ENCODE results near the gene LMX1A. TPM values are rescaled to one million over a fixed set of nuclear protein-coding genes. Genes with fewer than 3 reads are reported as not detected.

LMX1A gene
- total and polyA plus RNA-seq, 2 of the 13 experiments (the other 11 are each of a cell fraction or from before 2014, with no cell fraction given), result 0.07 TPM; not detected in 1

- no peak for TF ChIP-seq ZBTB20 (CRISPR knock-in tag; IDR thresholded peaks at IDR 0.05; ENCODE audit: borderline replicate concordance, low read depth)
- TF ChIP-seq RBFOX2 (IDR thresholded peaks at IDR 0.05; ENCODE audit: low read depth, low read length), result no peak
- peak; percentile 44; the same call in 1 of the 2 replicates for TF ChIP-seq FOXA1 (IDR thresholded peaks at IDR 0.05)
- peak; percentile 95 for TF ChIP-seq FOXA1 (CRISPR knock-in tag; IDR thresholded peaks at IDR 0.05)
- TF ChIP-seq ZNF343 (CRISPR knock-in tag; IDR thresholded peaks at IDR 0.05), result no peak
- TF ChIP-seq FLYWCH1 (CRISPR knock-in tag; IDR thresholded peaks at IDR 0.05), result no peak
- TF ChIP-seq ZNF598 (CRISPR knock-in tag; IDR thresholded peaks at IDR 0.05; ENCODE audit: borderline replicate concordance), result no peak
- no peak for TF ChIP-seq REL (CRISPR knock-in tag; conservative IDR thresholded peaks at IDR 0.05)
- TF ChIP-seq, protein P1, sequence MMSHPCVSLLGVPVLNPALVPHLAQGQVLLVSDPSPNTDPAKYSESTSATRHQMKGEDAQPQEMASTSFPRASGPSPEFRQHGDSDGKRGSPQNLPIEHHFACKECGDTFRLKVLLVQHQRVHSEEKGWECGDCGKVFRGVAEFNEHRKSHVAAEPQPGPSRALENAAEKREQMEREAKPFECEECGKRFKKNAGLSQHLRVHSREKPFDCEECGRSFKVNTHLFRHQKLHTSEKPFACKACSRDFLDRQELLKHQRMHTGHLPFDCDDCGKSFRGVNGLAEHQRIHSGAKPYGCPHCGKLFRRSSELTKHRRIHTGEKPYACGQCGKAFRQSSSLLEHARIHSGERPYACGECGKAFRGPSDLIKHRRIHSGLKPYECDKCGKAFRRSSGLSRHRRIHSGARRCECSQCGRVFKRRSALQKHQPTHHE (CRISPR knock-in tag; IDR thresholded peaks at IDR 0.05; ENCODE audit: borderline replicate concordance), result no peak
- TF ChIP-seq BRD4 (CRISPR knock-in tag; IDR thresholded peaks at IDR 0.05), result no peak
- TF ChIP-seq ZNF713 (CRISPR knock-in tag; IDR thresholded peaks at IDR 0.05), result no peak
- TF ChIP-seq GATAD1 (CRISPR knock-in tag; IDR thresholded peaks at IDR 0.05), result no peak
- no peak for TF ChIP-seq ZSCAN20 (CRISPR knock-in tag; IDR thresholded peaks at IDR 0.05; ENCODE audit: borderline replicate concordance)
- TF ChIP-seq ZNF460 (CRISPR knock-in tag; IDR thresholded peaks at IDR 0.05; ENCODE audit: borderline replicate concordance), result no peak
- no peak for TF ChIP-seq ATF5 (CRISPR knock-in tag; IDR thresholded peaks at IDR 0.05; ENCODE audit: low read depth)
- TF ChIP-seq, protein P2, sequence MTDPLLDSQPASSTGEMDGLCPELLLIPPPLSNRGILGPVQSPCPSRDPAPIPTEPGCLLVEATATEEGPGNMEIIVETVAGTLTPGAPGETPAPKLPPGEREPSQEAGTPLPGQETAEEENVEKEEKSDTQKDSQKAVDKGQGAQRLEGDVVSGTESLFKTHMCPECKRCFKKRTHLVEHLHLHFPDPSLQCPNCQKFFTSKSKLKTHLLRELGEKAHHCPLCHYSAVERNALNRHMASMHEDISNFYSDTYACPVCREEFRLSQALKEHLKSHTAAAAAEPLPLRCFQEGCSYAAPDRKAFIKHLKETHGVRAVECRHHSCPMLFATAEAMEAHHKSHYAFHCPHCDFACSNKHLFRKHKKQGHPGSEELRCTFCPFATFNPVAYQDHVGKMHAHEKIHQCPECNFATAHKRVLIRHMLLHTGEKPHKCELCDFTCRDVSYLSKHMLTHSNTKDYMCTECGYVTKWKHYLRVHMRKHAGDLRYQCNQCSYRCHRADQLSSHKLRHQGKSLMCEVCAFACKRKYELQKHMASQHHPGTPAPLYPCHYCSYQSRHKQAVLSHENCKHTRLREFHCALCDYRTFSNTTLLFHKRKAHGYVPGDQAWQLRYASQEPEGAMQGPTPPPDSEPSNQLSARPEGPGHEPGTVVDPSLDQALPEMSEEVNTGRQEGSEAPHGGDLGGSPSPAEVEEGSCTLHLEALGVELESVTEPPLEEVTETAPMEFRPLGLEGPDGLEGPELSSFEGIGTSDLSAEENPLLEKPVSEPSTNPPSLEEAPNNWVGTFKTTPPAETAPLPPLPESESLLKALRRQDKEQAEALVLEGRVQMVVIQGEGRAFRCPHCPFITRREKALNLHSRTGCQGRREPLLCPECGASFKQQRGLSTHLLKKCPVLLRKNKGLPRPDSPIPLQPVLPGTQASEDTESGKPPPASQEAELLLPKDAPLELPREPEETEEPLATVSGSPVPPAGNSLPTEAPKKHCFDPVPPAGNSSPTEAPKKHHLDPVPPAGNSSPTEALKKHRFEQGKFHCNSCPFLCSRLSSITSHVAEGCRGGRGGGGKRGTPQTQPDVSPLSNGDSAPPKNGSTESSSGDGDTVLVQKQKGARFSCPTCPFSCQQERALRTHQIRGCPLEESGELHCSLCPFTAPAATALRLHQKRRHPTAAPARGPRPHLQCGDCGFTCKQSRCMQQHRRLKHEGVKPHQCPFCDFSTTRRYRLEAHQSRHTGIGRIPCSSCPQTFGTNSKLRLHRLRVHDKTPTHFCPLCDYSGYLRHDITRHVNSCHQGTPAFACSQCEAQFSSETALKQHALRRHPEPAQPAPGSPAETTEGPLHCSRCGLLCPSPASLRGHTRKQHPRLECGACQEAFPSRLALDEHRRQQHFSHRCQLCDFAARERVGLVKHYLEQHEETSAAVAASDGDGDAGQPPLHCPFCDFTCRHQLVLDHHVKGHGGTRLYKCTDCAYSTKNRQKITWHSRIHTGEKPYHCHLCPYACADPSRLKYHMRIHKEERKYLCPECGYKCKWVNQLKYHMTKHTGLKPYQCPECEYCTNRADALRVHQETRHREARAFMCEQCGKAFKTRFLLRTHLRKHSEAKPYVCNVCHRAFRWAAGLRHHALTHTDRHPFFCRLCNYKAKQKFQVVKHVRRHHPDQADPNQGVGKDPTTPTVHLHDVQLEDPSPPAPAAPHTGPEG (CRISPR knock-in tag; IDR thresholded peaks at IDR 0.05), result no peak
- no peak for TF ChIP-seq ZNF24 (IDR thresholded peaks at IDR 0.05)
- TF ChIP-seq, protein P3, sequence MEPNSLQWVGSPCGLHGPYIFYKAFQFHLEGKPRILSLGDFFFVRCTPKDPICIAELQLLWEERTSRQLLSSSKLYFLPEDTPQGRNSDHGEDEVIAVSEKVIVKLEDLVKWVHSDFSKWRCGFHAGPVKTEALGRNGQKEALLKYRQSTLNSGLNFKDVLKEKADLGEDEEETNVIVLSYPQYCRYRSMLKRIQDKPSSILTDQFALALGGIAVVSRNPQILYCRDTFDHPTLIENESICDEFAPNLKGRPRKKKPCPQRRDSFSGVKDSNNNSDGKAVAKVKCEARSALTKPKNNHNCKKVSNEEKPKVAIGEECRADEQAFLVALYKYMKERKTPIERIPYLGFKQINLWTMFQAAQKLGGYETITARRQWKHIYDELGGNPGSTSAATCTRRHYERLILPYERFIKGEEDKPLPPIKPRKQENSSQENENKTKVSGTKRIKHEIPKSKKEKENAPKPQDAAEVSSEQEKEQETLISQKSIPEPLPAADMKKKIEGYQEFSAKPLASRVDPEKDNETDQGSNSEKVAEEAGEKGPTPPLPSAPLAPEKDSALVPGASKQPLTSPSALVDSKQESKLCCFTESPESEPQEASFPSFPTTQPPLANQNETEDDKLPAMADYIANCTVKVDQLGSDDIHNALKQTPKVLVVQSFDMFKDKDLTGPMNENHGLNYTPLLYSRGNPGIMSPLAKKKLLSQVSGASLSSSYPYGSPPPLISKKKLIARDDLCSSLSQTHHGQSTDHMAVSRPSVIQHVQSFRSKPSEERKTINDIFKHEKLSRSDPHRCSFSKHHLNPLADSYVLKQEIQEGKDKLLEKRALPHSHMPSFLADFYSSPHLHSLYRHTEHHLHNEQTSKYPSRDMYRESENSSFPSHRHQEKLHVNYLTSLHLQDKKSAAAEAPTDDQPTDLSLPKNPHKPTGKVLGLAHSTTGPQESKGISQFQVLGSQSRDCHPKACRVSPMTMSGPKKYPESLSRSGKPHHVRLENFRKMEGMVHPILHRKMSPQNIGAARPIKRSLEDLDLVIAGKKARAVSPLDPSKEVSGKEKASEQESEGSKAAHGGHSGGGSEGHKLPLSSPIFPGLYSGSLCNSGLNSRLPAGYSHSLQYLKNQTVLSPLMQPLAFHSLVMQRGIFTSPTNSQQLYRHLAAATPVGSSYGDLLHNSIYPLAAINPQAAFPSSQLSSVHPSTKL (CRISPR knock-in tag; IDR thresholded peaks at IDR 0.05), result peak; percentile 54
- no peak for TF ChIP-seq ZEB1 (IDR thresholded peaks at IDR 0.05; ENCODE audit: insufficient replicate concordance, low read depth)
- TF ChIP-seq RBM39 (IDR thresholded peaks at IDR 0.05; ENCODE audit: low read depth, low read length, poor library complexity, severe bottlenecking), result no peak
Measured at GRCh38 chr1:165259236-165259635, 97.3 kb downstream of the LMX1A start (continued).
